Lower leg skin (tissue), 4 donors: ENCODE measurements around the gene NBEA. TPM values are rescaled to one million over a fixed set of nuclear protein-coding genes. Genes with fewer than 3 reads are reported as not detected.

Experiments used
- DNase-seq, 2 donors: peaks; one replicate each; pipeline ENCODE4 v3.0.0-alpha.2; 2019; ENCODE audit warnings: low spot score in 2 of 2
- H3K4me3 ChIP-seq: fragments of 200-600 bp; sonication (generic); 2 replicates; pipeline ENCODE4 v1.5.1; 2017; ENCODE audit warnings: mild to moderate bottlenecking, low read depth; ENCODE audit not compliant: poor library complexity, severe bottlenecking
- CTCF ChIP-seq, 3 donors: fragments of 450-650 bp; IDR thresholded peaks; one replicate each; pipeline ENCODE4 v1.5.1; 2016; ENCODE audit warnings: antibody characterized with exemption in 3 of 3, mild to moderate bottlenecking in 3 of 3, moderate library complexity in 2 of 3
- POLR2A ChIP-seq, 2 donors: fragments of 450-650 bp; IDR thresholded peaks; one replicate each; pipeline ENCODE4 v1.6.1; 2016 to 2017; ENCODE audit warnings: antibody characterized with exemption in 2 of 2, mild to moderate bottlenecking in 1 of 2, moderate library complexity in 1 of 2
- whole genome bisulfite sequencing, 2 donors: methylation state at CpG; one replicate each; pipeline ENCODE4 v1.1.5; 2018; 5-methylcytosine and 5-hydroxymethylcytosine counted together
- intact Hi-C: fragments of 100-400 bp; cut with DNase I; formaldehyde crosslinking; loops from one replicate; pipeline ENCODE4 v1.15.0; 2023; ENCODE audit warnings: low total_unique reads
- total RNA-seq, 4 donors: library from RNA; depleted of rRNA; stranded (reverse); fragments of >200 nt; gene quantifications; one replicate each; pipeline ENCODE4 v1.1.0, GENCODE V29; 2016

NBEA gene
- total RNA-seq, 4 donors from 2014 or later = 1.5 to 4.5 (median 3.7) TPM

- no peak for TF ChIP-seq POLR2A (IDR thresholded peaks at IDR 0.05)
- TF ChIP-seq CTCF (IDR thresholded peaks at IDR 0.05) = no peak
- 60 to 67% methylated on average over 2 of the region's 2 CpGs for WGBS, 2 donors
- intact Hi-C loops = no loop called here
- DNase-seq = no peak
- no peak overlapping the region for H3K4me3 ChIP-seq
Measured at GRCh38 chr13:35216131-35216530, 274.1 kb downstream of the NBEA start.

GRCh38 chr13:35219021-35219420 lies 277.0 kb downstream of the NBEA start:
- intact Hi-C loops = no loop called here
- H3K4me3 ChIP-seq = no peak overlapping the region
- whole genome bisulfite sequencing, 2 donors = 54 to 62% methylated on average over 1 of the region's 1 CpG
- no peak for TF ChIP-seq CTCF (IDR thresholded peaks at IDR 0.05)
- no peak for TF ChIP-seq POLR2A (IDR thresholded peaks at IDR 0.05)
- DNase-seq = no peak

- 54 to 61% methylated on average over 1 of the region's 1 CpG for WGBS, 2 donors
- DNase-seq = no peak
- no peak overlapping the region for H3K4me3 ChIP-seq
- intact Hi-C loops = no loop called here
- no peak for TF ChIP-seq CTCF (IDR thresholded peaks at IDR 0.05)
- no peak for TF ChIP-seq POLR2A (IDR thresholded peaks at IDR 0.05)
Measured at GRCh38 chr13:35225159-35225558, 283.1 kb downstream of the NBEA start.

- DNase-seq = no peak
- no peak overlapping the region for H3K4me3 ChIP-seq
- intact Hi-C loops = no loop called here
- WGBS, 2 donors = 90 to 93% methylated on average over 2 of the region's 2 CpGs
- TF ChIP-seq POLR2A (IDR thresholded peaks at IDR 0.05) = no peak
- TF ChIP-seq CTCF (IDR thresholded peaks at IDR 0.05) = no peak
Measured at GRCh38 chr13:35225582-35225981, 283.5 kb downstream of the NBEA start.

- 91 to 100% methylated on average over 2 of the region's 2 CpGs for WGBS, 2 donors
- TF ChIP-seq POLR2A (IDR thresholded peaks at IDR 0.05) = no peak
- TF ChIP-seq CTCF (IDR thresholded peaks at IDR 0.05) = no peak
- no peak for DNase-seq
- intact Hi-C loops = no loop called here
- H3K4me3 ChIP-seq = no peak overlapping the region
Measured at GRCh38 chr13:35228536-35228935, 286.5 kb downstream of the NBEA start.

- WGBS, 2 donors = 89 to 90% methylated on average over 1 of the region's 1 CpG
- DNase-seq = no peak
- no peak for TF ChIP-seq CTCF (IDR thresholded peaks at IDR 0.05)
- TF ChIP-seq POLR2A (IDR thresholded peaks at IDR 0.05) = no peak
- intact Hi-C loops = no loop called here
- no peak overlapping the region for H3K4me3 ChIP-seq
Measured at GRCh38 chr13:35231426-35231825, 289.4 kb downstream of the NBEA start.
